ENCODE measurements around the gene CDK1.
"Not testable (repeated sequence)": the region's sequence is repeated elsewhere in the genome, so short reads cannot be mapped to it uniquely, and the experiment has no call there.

CDK1 gene

GRCh38 chr10:60823324-60823723, 45.0 kb downstream of the CDK1 start:
- H3K4me3 ChIP-seq (ENCODE audit: low read depth, low read length) = no peak overlapping the region
- DNase-seq (ENCODE audit: low read depth) = no peak
- TF ChIP-seq POLR2A (IDR thresholded peaks at IDR 0.05; ENCODE audit: extremely low read depth, insufficient read length) = no peak

- TF ChIP-seq MYC (IDR thresholded peaks at IDR 0.05; ENCODE audit: low read depth, low read length) (no peak), MAX (IDR thresholded peaks at IDR 0.05; ENCODE audit: low read depth, low read length) (no peak), CTCF (IDR thresholded peaks at IDR 0.05; ENCODE audit: low read depth, low read length) (no peak), POLR2A (IDR thresholded peaks at IDR 0.05; ENCODE audit: extremely low read depth, insufficient read length) (no peak)
- no peak for DNase-seq (ENCODE audit: low read depth)
- H3K4me3 ChIP-seq (ENCODE audit: low read depth, low read length) = no peak overlapping the region
These were observed 47.2 kb downstream of the CDK1 start for GRCh38 chr10:60825520-60825919.

- TF ChIP-seq MAX (IDR thresholded peaks at IDR 0.05; ENCODE audit: low read depth, low read length) = no peak
- TF ChIP-seq POLR2A (IDR thresholded peaks at IDR 0.05; ENCODE audit: extremely low read depth, insufficient read length) = no peak
- no peak for TF ChIP-seq MYC (IDR thresholded peaks at IDR 0.05; ENCODE audit: low read depth, low read length)
- no peak for TF ChIP-seq CTCF (IDR thresholded peaks at IDR 0.05; ENCODE audit: low read depth, low read length)
- DNase-seq (ENCODE audit: low read depth) = no peak
- H3K4me3 ChIP-seq (ENCODE audit: low read depth, low read length) = no peak overlapping the region
These were observed 49.7 kb downstream of the CDK1 start for GRCh38 chr10:60827791-60828488.

GRCh38 chr10:60828489-60828852, 50.2 kb downstream of the CDK1 start:
- no peak for DNase-seq (ENCODE audit: low read depth)
- no peak for TF ChIP-seq MAX (IDR thresholded peaks at IDR 0.05; ENCODE audit: low read depth, low read length)
- no peak for TF ChIP-seq CTCF (IDR thresholded peaks at IDR 0.05; ENCODE audit: low read depth, low read length)
- TF ChIP-seq POLR2A (IDR thresholded peaks at IDR 0.05; ENCODE audit: extremely low read depth, insufficient read length) = no peak
- TF ChIP-seq MYC (IDR thresholded peaks at IDR 0.05; ENCODE audit: low read depth, low read length) = no peak

GRCh38 chr10:60832136-60832535, 53.9 kb downstream of the CDK1 start:
- DNase-seq (ENCODE audit: low read depth) = not testable (repeated sequence)

More at GRCh38 chr10:60828489-60828852, 50.2 kb downstream of the CDK1 start:
- no peak overlapping the region for H3K4me3 ChIP-seq (ENCODE audit: low read depth, low read length)

GRCh38 chr10:60834401-60834800, 56.1 kb downstream of the CDK1 start:
- no peak for TF ChIP-seq POLR2A (IDR thresholded peaks at IDR 0.05; ENCODE audit: extremely low read depth, insufficient read length)
- TF ChIP-seq MYC (IDR thresholded peaks at IDR 0.05; ENCODE audit: low read depth, low read length) = no peak
- TF ChIP-seq CTCF (IDR thresholded peaks at IDR 0.05; ENCODE audit: low read depth, low read length) = no peak
- TF ChIP-seq MAX (IDR thresholded peaks at IDR 0.05; ENCODE audit: low read depth, low read length) = no peak
- DNase-seq (ENCODE audit: low read depth) = no peak

More at GRCh38 chr10:60832136-60832535, 53.9 kb downstream of the CDK1 start:
- H3K4me3 ChIP-seq (ENCODE audit: low read depth, low read length) = not testable (repeated sequence)

GRCh38 chr10:60835049-60835448, 56.8 kb downstream of the CDK1 start:
- TF ChIP-seq MAX (IDR thresholded peaks at IDR 0.05; ENCODE audit: low read depth, low read length) = no peak
- TF ChIP-seq CTCF (IDR thresholded peaks at IDR 0.05; ENCODE audit: low read depth, low read length) = no peak
- DNase-seq (ENCODE audit: low read depth) = no peak
- no peak overlapping the region for H3K4me3 ChIP-seq (ENCODE audit: low read depth, low read length)

More at GRCh38 chr10:60834401-60834800, 56.1 kb downstream of the CDK1 start:
- H3K4me3 ChIP-seq (ENCODE audit: low read depth, low read length) = no peak overlapping the region

GRCh38 chr10:60841227-60841626, 62.9 kb downstream of the CDK1 start:
- not testable (repeated sequence) for DNase-seq (ENCODE audit: low read depth); H3K4me3 ChIP-seq (ENCODE audit: low read depth, low read length)

Data from NB4 (cell line).